ENCODE data around the gene POLQ. TPM values are rescaled to one million over a fixed set of nuclear protein-coding genes. Genes with fewer than 3 reads are reported as not detected.

Gene POLQ
- total RNA-seq, 1 experiment from 2014 or later: 15.4 TPM

GRCh38 chr3:121430664-121431215, 115.0 kb downstream of the POLQ start:
- Mint-ChIP-seq H3K4me1 (ENCODE audit: low read depth, unreplicated experiment) (no peaks in the 10 kb centered on the region), H3K9me3 (ENCODE audit: unreplicated experiment) (no peaks in the 10 kb centered on the region), H3K27me3 (ENCODE audit: insufficient read depth, unreplicated experiment) (no peaks in the 10 kb centered on the region), H3K4me3 (ENCODE audit: unreplicated experiment) (no peak overlapping the region), H3K27ac (ENCODE audit: unreplicated experiment) (no peak overlapping the region), H3K36me3 (ENCODE audit: insufficient read depth, unreplicated experiment) (peaks cover 14% of the 10 kb centered on the region)
- DNase-seq: no peak
- Histone ChIP-seq H3K36me3 (ENCODE audit: control insufficient read depth, insufficient read depth, low read length) (no peaks in the 10 kb centered on the region), H3K27me3 (replicated peaks; ENCODE audit: control insufficient read depth, insufficient read depth, low read length) (no peaks in the 10 kb centered on the region), H3K9me3 (no peaks in the 10 kb centered on the region), H3K4me3 (ENCODE audit: low read depth, low read length) (no peak overlapping the region), H3K4me1 (0 out of 2 replicates have a peak, but pooled peaks cover 3% of the 10 kb centered on the region)
- intact Hi-C loops (cut with micrococcal nuclease; ENCODE audit: unreplicated experiment): no loop called here
- ChIA-PET CTCF (no interaction called here), POLR2A (no interaction called here)
- TF ChIP-seq, protein P1, sequence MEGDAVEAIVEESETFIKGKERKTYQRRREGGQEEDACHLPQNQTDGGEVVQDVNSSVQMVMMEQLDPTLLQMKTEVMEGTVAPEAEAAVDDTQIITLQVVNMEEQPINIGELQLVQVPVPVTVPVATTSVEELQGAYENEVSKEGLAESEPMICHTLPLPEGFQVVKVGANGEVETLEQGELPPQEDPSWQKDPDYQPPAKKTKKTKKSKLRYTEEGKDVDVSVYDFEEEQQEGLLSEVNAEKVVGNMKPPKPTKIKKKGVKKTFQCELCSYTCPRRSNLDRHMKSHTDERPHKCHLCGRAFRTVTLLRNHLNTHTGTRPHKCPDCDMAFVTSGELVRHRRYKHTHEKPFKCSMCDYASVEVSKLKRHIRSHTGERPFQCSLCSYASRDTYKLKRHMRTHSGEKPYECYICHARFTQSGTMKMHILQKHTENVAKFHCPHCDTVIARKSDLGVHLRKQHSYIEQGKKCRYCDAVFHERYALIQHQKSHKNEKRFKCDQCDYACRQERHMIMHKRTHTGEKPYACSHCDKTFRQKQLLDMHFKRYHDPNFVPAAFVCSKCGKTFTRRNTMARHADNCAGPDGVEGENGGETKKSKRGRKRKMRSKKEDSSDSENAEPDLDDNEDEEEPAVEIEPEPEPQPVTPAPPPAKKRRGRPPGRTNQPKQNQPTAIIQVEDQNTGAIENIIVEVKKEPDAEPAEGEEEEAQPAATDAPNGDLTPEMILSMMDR (IDR thresholded peaks at IDR 0.05; ENCODE audit: insufficient read depth in 1 of 2, low read depth in 1 of 2, low read length in 1 of 2, severe bottlenecking in 1 of 2, unreplicated experiment in 1 of 2): no peak
- BruUV-seq (replicated peaks): no TSS peak

DNA sequence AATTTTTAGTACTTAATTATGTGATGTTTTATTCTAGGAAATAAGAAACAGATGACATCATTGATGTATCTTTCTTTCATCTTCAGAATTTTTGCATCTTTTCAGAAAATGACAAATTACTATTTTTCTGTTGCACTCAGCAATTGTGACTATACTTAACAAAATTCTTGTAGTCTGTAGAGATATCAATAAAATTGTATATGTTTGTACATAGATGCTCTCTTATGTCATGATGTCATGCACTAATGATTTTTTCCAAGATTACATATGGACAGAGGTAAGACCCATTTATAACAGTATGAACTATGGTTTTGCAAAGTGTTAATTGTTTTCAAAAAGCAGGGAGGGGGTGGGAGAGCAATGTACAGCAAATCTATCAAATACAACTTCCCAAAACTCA, 121.2 kb downstream of the POLQ start:
- H3K27me3 Mint-ChIP-seq (ENCODE audit: insufficient read depth, unreplicated experiment): no peaks in the 10 kb centered on the region
- H3K4me3 ChIP-seq (ENCODE audit: low read depth, low read length): no peak overlapping the region
- H3K4me1 ChIP-seq: no peaks in the 10 kb centered on the region
- no peak overlapping the region for H3K4me3 Mint-ChIP-seq (ENCODE audit: unreplicated experiment)
- BruUV-seq (replicated peaks): no TSS peak
- DNase-seq: no peak
- TF ChIP-seq, protein P1 (IDR thresholded peaks at IDR 0.05; ENCODE audit: insufficient read depth in 1 of 2, low read depth in 1 of 2, low read length in 1 of 2, severe bottlenecking in 1 of 2, unreplicated experiment in 1 of 2): no peak
- intact Hi-C loops (cut with micrococcal nuclease; ENCODE audit: unreplicated experiment): no loop called here
- no peaks in the 10 kb centered on the region for H3K9me3 ChIP-seq
- H3K36me3 Mint-ChIP-seq (ENCODE audit: insufficient read depth, unreplicated experiment): no peaks in the 10 kb centered on the region
- H3K27ac Mint-ChIP-seq (ENCODE audit: unreplicated experiment): no peak overlapping the region
- ChIA-PET POLR2A (no interaction called here), CTCF (no interaction called here)
- no peaks in the 10 kb centered on the region for H3K9me3 Mint-ChIP-seq (ENCODE audit: unreplicated experiment)
- H3K4me1 Mint-ChIP-seq (ENCODE audit: low read depth, unreplicated experiment): no peaks in the 10 kb centered on the region
- no peaks in the 10 kb centered on the region for H3K27me3 ChIP-seq (replicated peaks; ENCODE audit: control insufficient read depth, insufficient read depth, low read length)
- H3K36me3 ChIP-seq (ENCODE audit: control insufficient read depth, insufficient read depth, low read length): no peaks in the 10 kb centered on the region

- CTCF ChIA-PET: no interaction called here
Observed at GRCh38 chr3:121418182-121418581, 127.6 kb downstream of the POLQ start.

More at GRCh38 chr3:121418182-121418581, 127.6 kb downstream of the POLQ start:
- Mint-ChIP-seq H3K36me3 (ENCODE audit: insufficient read depth, unreplicated experiment) (no peaks in the 10 kb centered on the region), H3K4me1 (ENCODE audit: low read depth, unreplicated experiment) (no peaks in the 10 kb centered on the region), H3K27ac (ENCODE audit: unreplicated experiment) (no peak overlapping the region), H3K27me3 (ENCODE audit: insufficient read depth, unreplicated experiment) (no peaks in the 10 kb centered on the region), H3K9me3 (ENCODE audit: unreplicated experiment) (no peaks in the 10 kb centered on the region), H3K4me3 (ENCODE audit: unreplicated experiment) (no peak overlapping the region)
- Histone ChIP-seq H3K4me3 (ENCODE audit: low read depth, low read length) (no peak overlapping the region), H3K36me3 (ENCODE audit: control insufficient read depth, insufficient read depth, low read length) (no peaks in the 10 kb centered on the region), H3K9me3 (no peaks in the 10 kb centered on the region), H3K27me3 (replicated peaks; ENCODE audit: control insufficient read depth, insufficient read depth, low read length) (no peaks in the 10 kb centered on the region), H3K4me1 (no peaks in the 10 kb centered on the region)
- BruUV-seq (replicated peaks): no TSS peak
- POLR2A ChIA-PET: no interaction called here
- no peak for DNase-seq
- intact Hi-C loops (cut with micrococcal nuclease; ENCODE audit: unreplicated experiment): no loop called here
- TF ChIP-seq, protein P1 (IDR thresholded peaks at IDR 0.05; ENCODE audit: insufficient read depth in 1 of 2, low read depth in 1 of 2, low read length in 1 of 2, severe bottlenecking in 1 of 2, unreplicated experiment in 1 of 2): no peak
